Activated naive CD8-positive, alpha-beta T cell (primary cell): Measurements from ENCODE around the gene FRMD4A.
"Not testable (repeated sequence)": the region's sequence is repeated elsewhere in the genome, so short reads cannot be mapped to it uniquely, and the experiment has no call there.

Experiments used
- H3K27ac Mint-ChIP-seq: one replicate; pipeline ENCODE4 v1.8.0; 2021; ENCODE audit warnings: mixed read lengths
- H3K27me3 Mint-ChIP-seq: one replicate; pipeline ENCODE4 v1.8.0; 2021; ENCODE audit warnings: mixed read lengths
- H3K36me3 Mint-ChIP-seq: one replicate; pipeline ENCODE4 v1.8.0; 2021; ENCODE audit warnings: mixed read lengths
- H3K4me1 Mint-ChIP-seq: one replicate; pipeline ENCODE4 v1.8.0; 2021; ENCODE audit warnings: low read depth, mixed read lengths
- H3K4me3 Mint-ChIP-seq: one replicate; pipeline ENCODE4 v1.8.0; 2021; ENCODE audit warnings: mild to moderate bottlenecking, mixed read lengths
- H3K9me3 Mint-ChIP-seq: one replicate; pipeline ENCODE4 v1.8.0; 2021; ENCODE audit warnings: low read depth, mixed read lengths

FRMD4A gene

DNA sequence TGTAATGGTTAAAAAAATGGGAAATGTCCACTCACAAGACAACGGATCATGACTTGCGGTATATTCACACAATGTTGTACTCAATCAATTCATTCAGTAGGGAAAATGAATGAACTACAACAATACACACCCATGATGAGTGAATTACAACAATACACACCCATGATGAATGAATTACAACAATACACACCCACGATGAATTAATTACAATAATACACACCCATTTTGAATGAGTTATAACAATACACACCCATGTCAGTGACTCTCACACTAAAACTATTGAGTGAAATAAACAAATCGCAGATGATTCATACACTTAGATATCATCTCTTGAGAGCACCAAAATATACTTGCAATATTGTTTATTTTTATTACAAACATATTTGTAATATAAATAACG, 174.6 kb downstream of the FRMD4A start:
- peaks cover 14% of the 10 kb centered on the region for H3K27me3 Mint-ChIP-seq
- no peak overlapping the region for H3K4me3 Mint-ChIP-seq
- H3K9me3 Mint-ChIP-seq, result no peaks in the 10 kb centered on the region
- H3K27ac Mint-ChIP-seq, result no peak overlapping the region
- no peaks in the 10 kb centered on the region for H3K4me1 Mint-ChIP-seq
- no peaks in the 10 kb centered on the region for H3K36me3 Mint-ChIP-seq

DNA sequence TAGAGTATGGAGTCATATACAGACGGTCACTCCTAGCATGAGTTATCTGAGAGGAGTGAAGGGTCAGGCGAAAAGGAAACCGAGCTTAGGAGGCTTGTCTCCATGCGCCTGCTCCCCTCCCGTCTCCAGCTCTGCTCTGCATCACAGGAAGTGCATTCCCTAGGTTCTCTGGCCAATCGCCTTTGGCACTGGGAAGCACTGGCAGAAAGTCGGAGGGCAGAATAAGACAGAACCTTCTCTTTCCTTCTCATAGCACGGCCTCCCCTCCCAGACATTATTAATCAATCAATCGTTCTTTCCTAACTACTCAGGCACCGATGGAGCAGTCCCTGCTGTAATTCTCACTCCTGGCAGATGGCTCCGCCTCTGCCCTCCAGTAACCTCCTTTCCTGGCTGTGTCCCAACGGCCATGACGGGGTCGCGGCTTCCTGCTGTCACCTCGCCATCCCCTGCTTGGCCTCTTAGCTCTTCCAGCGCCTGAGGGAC, 177.1 kb downstream of the FRMD4A start:
- H3K27ac Mint-ChIP-seq, result no peak overlapping the region
- H3K9me3 Mint-ChIP-seq, result no peaks in the 10 kb centered on the region
- H3K4me1 Mint-ChIP-seq, result no peaks in the 10 kb centered on the region
- no peak overlapping the region for H3K4me3 Mint-ChIP-seq
- peaks cover 19% of the 10 kb centered on the region for H3K27me3 Mint-ChIP-seq
- H3K36me3 Mint-ChIP-seq, result no peaks in the 10 kb centered on the region

DNA sequence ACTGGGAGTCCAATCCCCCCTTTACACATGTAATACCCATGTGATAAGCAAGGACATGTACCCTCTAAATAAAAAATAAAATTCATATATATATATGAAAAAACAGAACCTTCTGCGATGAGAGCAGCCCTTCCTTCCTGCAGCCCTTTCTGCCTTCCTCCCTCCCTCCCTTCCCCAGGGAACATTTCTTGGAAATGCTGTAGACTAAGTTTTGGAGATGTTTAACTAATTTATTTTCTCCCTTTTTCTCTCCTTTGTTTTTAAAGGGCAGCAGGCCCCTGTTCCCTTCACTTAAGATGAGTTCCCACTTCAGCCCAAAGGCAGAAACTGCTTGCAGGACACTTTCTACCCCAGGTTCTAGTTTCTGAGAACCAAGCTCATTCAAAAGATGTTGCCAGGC, 179.2 kb downstream of the FRMD4A start:
- no peak overlapping the region for H3K27ac Mint-ChIP-seq
- no peak overlapping the region for H3K4me3 Mint-ChIP-seq
- H3K27me3 Mint-ChIP-seq, result peaks cover 10% of the 10 kb centered on the region
- H3K4me1 Mint-ChIP-seq, result no peaks in the 10 kb centered on the region
- H3K36me3 Mint-ChIP-seq, result no peaks in the 10 kb centered on the region
- no peaks in the 10 kb centered on the region for H3K9me3 Mint-ChIP-seq

DNA sequence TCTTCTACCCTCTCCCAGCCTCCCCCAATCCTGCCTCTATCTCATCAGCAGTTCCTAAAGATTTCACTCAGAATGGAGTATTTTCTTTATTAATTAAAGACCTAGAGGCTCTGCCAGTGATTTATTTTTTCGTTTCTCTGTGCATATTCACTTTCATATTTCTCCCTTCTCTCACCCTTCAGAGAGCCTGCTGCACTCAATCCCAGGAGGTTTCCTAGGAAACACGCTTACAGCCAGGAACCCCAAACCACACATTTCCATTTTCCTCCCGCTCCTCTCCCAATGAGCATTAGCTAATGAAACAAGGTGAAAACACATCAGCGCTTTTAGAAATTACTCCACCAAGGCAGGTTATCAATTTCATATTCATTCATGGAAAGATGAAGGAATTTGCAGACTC, 180.2 kb downstream of the FRMD4A start:
- no peak overlapping the region for H3K4me3 Mint-ChIP-seq
- H3K4me1 Mint-ChIP-seq, result no peaks in the 10 kb centered on the region
- no peaks in the 10 kb centered on the region for H3K9me3 Mint-ChIP-seq
- no peak overlapping the region for H3K27ac Mint-ChIP-seq
- no peaks in the 10 kb centered on the region for H3K36me3 Mint-ChIP-seq
- H3K27me3 Mint-ChIP-seq, result peaks cover 12% of the 10 kb centered on the region

DNA sequence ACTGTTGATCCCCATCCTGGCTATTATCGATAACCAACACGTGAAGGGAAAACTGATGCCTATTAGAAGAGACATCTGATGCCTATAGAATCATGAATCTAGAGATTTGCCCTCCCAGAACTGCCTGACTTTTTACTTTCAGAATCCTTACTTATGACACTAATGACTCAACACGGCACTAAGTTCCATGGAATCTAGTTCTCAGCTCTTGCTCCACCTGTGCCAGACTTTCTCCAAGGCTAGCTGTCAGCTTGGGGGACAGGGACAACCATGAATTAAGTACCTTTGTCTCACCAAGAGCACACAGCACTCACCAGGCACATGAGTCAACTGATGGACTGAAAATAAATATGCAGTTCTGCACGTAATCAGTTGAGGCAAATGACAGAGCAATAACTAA, 184.2 kb downstream of the FRMD4A start:
- Mint-ChIP-seq H3K4me3 (no peak overlapping the region), H3K36me3 (no peaks in the 10 kb centered on the region), H3K9me3 (no peaks in the 10 kb centered on the region), H3K27ac (no peak overlapping the region), H3K27me3 (peaks cover 21% of the 10 kb centered on the region), H3K4me1 (no peaks in the 10 kb centered on the region)

DNA sequence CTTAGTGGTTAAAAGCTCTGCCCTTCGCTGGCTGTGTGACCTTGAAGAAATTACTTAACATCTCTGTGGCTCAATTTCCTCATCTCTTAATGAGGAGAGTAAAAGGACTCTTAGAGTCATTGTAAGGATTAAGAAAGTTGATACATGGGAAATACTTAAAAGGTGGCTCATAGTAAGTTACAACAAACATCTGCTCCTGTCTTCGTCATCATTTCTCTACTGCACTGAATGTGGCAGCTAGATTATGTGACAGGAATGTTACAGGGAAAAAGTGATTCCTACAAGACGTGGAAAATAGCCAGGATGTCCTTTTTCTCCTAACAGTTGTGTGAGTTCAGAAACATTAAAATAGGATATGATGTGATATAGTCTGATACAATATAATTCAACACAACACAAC, 184.7 kb downstream of the FRMD4A start:
- Mint-ChIP-seq H3K4me3 (no peak overlapping the region), H3K4me1 (no peaks in the 10 kb centered on the region), H3K36me3 (no peaks in the 10 kb centered on the region), H3K27me3 (peaks cover 24% of the 10 kb centered on the region), H3K9me3 (no peaks in the 10 kb centered on the region), H3K27ac (no peak overlapping the region)

DNA sequence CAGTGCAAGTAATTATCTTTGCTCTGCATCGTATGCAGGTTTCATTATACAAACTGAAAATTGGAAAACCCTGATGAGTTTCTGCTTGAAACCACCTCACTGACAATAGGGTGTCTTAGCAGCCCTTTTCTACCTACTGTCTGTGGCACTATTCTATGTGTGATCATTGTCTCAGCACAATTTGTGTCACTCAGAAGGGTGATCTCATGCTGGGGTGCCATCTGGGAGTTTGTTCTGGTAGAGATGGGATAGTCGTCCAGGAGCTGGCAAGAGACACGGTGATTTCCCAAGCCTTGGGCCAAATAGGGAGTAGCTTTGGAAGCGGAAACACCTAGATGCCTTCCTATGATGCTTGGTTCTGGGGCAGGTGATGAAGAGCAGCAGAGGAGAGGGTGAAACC, 186.3 kb downstream of the FRMD4A start:
- Mint-ChIP-seq H3K36me3 (no peaks in the 10 kb centered on the region), H3K4me3 (no peak overlapping the region), H3K27me3 (peaks cover 27% of the 10 kb centered on the region), H3K9me3 (no peaks in the 10 kb centered on the region), H3K27ac (no peak overlapping the region), H3K4me1 (no peaks in the 10 kb centered on the region)

DNA sequence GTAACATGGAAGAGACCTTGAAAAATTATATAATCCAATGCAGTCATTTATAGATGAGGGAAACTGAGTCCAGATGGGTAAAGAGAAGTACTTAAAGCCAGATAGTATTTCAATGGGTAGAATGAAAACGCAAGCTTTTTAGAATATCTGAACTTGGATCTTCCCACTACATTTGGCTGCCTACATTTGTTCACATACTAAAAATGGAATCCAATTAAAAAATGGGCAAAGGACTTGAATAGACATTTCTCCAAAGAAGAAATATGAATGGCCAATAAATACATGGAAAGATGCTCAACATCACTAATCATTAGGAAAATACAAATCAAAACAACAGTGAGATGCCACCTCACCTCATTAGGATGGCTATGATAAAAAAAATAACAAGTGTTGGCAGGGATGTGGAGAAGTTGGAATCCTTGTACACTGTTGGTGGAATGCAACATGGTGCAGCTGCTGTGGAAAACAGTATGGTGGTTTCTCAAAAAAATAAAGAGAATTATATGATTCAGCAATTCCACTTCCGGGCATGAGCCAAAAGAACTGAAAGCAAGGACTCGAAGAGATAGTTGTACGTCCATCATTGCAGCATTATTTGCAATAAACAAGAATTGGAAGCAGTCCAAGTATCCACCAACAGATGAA, 188.0 kb downstream of the FRMD4A start:
- Mint-ChIP-seq H3K36me3 (no peaks in the 10 kb centered on the region), H3K9me3 (no peaks in the 10 kb centered on the region), H3K4me1 (no peaks in the 10 kb centered on the region), H3K27ac (no peak overlapping the region), H3K4me3 (no peak overlapping the region), H3K27me3 (peaks cover 26% of the 10 kb centered on the region)

DNA sequence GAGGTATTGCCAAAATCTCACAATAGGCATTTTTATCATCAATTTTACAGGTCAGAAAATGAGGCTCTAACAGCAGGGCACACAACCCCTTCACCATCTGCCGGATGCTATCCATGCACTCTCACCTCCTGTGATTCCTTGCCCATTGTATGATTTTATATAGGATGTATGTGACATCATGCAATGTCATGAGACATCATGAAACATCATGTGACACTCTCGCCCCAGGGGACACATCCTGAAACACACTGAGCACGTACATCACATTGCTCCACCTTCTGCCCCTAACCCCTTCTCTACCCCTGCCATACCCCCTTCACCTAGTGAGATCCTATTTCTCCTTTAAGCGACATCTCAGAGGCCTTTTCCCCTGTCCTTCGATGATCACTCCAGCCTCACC, 189.4 kb downstream of the FRMD4A start:
- no peak overlapping the region for H3K4me3 Mint-ChIP-seq
- H3K27me3 Mint-ChIP-seq, result peaks cover 22% of the 10 kb centered on the region
- H3K4me1 Mint-ChIP-seq, result no peaks in the 10 kb centered on the region
- H3K36me3 Mint-ChIP-seq, result no peaks in the 10 kb centered on the region
- H3K9me3 Mint-ChIP-seq, result no peaks in the 10 kb centered on the region
- H3K27ac Mint-ChIP-seq, result no peak overlapping the region

DNA sequence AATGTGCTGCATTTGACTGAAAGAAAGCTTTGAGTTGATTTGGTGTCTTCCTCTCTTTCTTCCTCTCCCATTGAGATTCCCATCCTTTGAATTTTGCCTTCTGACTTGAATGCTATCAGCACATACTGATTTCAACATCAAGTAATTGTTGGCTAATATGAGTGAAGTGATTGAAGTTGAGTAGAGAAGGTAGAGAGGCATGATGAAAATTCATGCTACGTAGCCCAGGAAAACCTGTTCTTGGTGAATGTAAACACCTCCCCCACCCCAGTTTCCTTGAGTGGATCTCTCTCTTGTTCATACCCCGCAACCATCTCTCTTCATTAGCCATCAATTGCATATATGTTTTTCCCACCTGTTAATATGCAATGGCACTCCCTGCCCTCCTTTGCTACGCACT, 193.3 kb downstream of the FRMD4A start:
- H3K4me1 Mint-ChIP-seq, result no peaks in the 10 kb centered on the region
- no peak overlapping the region for H3K4me3 Mint-ChIP-seq
- H3K27ac Mint-ChIP-seq, result no peak overlapping the region
- H3K9me3 Mint-ChIP-seq, result no peaks in the 10 kb centered on the region
- H3K27me3 Mint-ChIP-seq, result peaks cover 17% of the 10 kb centered on the region
- H3K36me3 Mint-ChIP-seq, result no peaks in the 10 kb centered on the region

DNA sequence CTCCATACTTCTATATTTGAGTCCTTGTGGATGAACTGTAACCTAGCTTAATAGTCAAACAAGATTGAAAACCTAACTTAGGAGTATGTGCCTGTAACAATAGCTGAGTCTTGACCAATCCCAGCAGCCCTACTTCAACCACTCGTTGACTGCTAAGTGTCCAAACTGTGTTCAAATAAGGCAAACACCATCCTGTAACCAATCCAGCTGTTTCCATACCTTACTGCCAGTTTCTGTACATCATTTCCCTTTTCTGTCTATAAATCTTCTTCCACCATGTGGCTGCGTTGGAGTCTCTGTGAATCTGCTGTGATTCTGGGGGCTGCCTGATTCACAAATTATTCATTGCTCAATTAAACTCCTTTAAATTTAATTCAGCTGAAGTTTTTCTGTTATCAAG, 195.5 kb downstream of the FRMD4A start:
- not testable (repeated sequence) for H3K36me3 Mint-ChIP-seq, H3K4me1 Mint-ChIP-seq, H3K4me3 Mint-ChIP-seq, H3K27me3 Mint-ChIP-seq, H3K9me3 Mint-ChIP-seq, H3K27ac Mint-ChIP-seq

DNA sequence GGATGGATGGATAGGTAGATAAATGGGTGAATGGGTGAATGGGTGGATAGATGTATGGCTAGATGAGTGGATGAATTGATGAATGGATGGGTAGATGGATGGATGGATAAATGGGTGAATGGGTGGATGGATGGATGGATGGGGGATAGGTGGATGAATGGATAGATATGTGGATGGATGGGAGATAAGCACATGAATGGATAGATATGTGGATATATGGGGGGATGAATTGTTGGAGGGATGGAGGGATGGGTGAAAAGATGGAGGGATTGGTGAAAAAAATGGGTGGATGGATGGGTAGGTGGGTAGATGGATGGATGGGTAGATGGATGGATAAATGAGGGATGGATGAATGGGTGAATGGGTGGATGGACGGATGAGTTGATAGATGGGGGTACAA, 196.4 kb downstream of the FRMD4A start:
- Mint-ChIP-seq H3K27me3 (peaks cover 5% of the 10 kb centered on the region), H3K4me3 (no peak overlapping the region), H3K36me3 (no peaks in the 10 kb centered on the region), H3K27ac (no peak overlapping the region), H3K9me3 (no peaks in the 10 kb centered on the region), H3K4me1 (no peaks in the 10 kb centered on the region)

DNA sequence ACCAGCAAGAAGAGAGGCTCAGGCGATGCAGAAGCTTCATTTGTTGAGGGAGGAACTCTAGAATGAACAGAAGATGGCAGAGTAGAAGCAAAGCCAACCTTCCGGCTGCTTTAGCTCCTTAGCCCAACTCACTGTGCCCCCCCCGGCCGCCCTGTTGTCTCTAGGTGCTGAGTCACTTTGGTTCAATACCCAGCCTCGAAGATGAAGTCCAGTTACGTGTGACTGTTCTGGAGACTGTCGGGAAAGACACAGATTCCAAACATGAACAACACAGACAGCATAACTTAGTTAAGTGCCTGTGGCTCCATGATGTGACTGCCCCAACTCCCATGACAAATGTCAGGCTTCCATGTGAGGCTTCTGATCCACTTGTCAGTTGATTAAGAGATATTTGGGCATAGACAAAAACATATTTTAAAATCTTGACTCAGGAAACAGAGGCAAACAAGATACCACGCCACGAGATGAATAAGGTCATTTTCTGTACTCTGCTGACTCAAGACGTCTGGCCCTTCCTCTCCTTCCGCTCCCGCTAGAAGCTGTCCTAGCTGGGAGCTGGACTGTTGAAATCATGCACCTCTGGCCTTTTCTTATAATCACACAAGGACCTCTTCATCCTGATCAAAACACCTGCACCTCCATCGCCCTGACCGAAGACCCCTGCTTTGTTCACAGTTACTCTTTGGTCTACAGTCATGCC, 199.3 kb downstream of the FRMD4A start:
- H3K9me3 Mint-ChIP-seq, result no peaks in the 10 kb centered on the region
- no peaks in the 10 kb centered on the region for H3K4me1 Mint-ChIP-seq
- no peaks in the 10 kb centered on the region for H3K36me3 Mint-ChIP-seq
- no peak overlapping the region for H3K4me3 Mint-ChIP-seq
- H3K27me3 Mint-ChIP-seq, result peaks cover 3% of the 10 kb centered on the region
- H3K27ac Mint-ChIP-seq, result no peak overlapping the region

DNA sequence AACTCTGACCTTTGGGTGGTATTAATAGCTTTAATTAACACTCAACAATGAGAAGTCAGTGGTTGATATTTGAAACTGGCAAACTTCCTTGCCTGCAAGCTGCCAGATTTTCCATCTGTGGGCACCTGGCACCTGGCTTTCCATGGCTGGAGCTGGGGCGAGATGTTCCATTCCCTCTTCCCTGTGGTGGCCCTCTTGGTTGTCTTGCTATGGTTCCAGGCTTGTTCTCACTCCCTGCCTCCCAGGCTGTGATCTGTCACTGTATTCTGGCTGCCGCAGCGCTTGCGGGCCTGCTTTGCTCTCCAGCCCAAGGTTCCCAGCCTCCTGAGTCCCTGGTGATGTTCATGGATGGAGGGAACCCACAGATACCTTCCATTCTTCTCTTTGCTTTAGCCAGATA, 201.0 kb downstream of the FRMD4A start:
- Mint-ChIP-seq H3K27ac (no peak overlapping the region), H3K4me1 (no peaks in the 10 kb centered on the region), H3K36me3 (no peaks in the 10 kb centered on the region), H3K9me3 (no peaks in the 10 kb centered on the region), H3K4me3 (no peak overlapping the region), H3K27me3 (peaks cover 7% of the 10 kb centered on the region)

DNA sequence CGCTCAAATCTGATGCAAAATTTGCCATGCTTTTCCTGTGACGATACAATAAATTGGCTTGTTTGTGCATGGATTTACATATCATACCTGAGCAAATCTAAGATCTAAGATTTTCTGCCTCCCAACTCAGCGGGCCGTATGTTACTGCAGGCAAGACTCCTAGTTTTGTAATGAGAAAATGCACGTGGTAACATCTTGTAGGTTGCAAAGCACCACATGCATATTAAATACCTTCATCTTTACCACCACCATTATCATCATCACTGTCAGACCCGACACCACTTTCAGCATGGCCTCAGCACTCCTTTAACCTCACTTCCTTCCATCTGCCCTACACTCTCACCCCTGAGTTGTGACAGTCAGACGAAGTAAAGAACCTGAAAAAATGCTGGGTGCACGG, 202.2 kb downstream of the FRMD4A start:
- H3K27me3 Mint-ChIP-seq, result peaks cover 4% of the 10 kb centered on the region
- H3K36me3 Mint-ChIP-seq, result no peaks in the 10 kb centered on the region
- H3K4me3 Mint-ChIP-seq, result no peak overlapping the region
- H3K27ac Mint-ChIP-seq, result no peak overlapping the region
- no peaks in the 10 kb centered on the region for H3K4me1 Mint-ChIP-seq
- H3K9me3 Mint-ChIP-seq, result no peaks in the 10 kb centered on the region
